Measurements from ENCODE around the gene C1orf159. TPM values are rescaled to one million over a fixed set of nuclear protein-coding genes. Genes with fewer than 3 reads are reported as not detected.
"Not testable (repeated sequence)": the region's sequence is repeated elsewhere in the genome, so short reads cannot be mapped to it uniquely, and the experiment has no call there.

C1orf159 gene
- total RNA-seq, 1 experiment from 2014 or later: 32.0 TPM

GRCh38 chr1:1072299-1072848, 43.5 kb downstream of the C1orf159 start:
- Histone ChIP-seq H3K4me3 (ENCODE audit: insufficient read depth, low read depth, low read length) (no peak overlapping the region), H3K27me3 (ENCODE audit: control insufficient read depth, insufficient read depth, low read length) (peaks cover 25% of the 10 kb centered on the region), H3K36me3 (replicated peaks; ENCODE audit: control insufficient read depth, insufficient read depth, low read length) (no peaks in the 10 kb centered on the region)
- no peak for DNase-seq

DNA sequence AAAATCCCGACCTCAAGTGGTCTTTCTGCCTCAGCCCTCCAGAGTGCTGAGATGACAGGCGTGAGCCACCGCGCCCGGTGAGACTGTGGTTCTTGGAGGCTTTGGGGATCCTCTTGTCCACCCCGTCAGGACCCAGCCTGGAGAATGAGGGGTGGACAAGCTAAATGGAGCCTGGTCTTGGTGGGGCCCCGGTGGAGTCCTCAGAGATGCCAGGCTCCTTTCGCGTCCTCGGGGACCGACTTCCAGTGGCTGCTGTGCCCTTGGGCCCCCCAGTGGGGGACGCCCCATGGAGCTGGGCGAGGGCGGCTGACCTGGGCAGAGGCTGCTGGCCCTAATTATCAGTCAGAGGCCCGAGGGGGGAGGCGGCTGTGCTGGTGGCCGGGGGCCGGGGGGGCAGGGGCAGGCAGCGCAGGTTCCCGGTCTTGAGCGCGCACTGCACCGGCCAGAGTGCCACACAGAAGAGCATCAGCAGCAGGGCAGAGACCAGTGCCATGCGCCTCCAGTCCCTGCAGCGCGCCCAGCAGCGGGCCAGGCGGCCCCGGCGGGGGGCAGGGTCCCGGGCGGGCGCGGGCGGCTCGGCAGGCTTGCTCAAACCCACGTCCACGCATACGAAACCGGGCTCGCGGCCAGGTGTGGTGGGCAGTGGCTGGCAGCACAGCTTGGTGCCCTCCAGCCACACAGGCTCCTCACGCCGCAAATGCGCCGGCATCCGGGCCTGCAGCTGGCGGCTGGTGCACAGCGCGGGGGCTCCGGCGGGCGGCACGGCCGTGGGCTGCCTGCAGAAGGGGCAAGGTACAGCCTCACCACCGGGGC, 44.2 kb downstream of the C1orf159 start:
- Histone ChIP-seq H3K36me3 (replicated peaks; ENCODE audit: control insufficient read depth, insufficient read depth, low read length) (no peaks in the 10 kb centered on the region), H3K4me3 (ENCODE audit: insufficient read depth, low read depth, low read length) (no peak overlapping the region), H3K27me3 (ENCODE audit: control insufficient read depth, insufficient read depth, low read length) (peaks cover 25% of the 10 kb centered on the region)
- DNase-seq: no peak

DNA sequence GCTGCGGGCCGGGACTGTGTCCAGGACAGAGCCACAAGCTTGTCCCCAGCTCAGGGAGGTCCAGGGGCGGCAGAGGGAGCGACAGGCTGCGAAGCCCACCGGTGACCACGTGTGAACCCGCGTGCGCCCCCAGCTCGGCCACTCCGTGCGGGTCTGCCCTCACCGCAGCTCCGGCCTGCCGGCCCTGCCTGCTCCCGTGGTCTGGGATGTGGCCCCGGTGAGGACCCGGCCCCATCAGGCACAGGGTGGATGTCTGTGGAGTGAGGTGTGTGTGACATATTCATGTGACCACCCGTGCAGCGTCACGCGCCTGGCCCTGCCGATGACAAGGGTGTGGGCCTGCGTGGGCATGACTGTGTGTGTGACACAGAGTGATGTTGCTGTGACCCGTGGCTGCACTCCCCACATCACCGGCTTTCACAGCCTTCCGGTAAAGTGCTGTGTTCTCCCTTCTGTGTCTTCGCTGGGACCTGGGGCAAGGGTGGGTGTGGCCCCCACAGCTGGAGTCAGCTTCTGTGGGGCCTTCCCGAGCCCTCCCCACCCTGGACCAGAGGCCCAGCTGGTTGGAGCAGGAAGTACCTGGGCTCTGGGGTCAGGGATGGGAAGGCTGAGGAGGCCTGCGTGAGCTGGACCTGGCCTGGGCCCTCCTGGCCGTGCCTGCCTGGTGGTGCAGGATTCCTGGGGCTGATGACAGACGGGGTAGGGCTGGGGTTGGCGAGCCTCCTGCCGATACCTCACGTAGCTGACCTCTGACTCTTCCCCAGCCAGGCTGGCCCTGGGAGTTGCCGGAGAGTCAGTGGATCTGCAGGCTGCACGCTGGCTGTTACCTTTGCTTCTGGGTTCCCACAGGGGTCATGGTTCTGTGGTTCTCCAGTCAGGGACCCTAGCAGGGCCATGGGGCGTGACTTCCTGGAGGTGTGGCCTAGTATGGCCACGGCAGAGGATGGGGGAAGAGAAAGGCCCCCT, 45.9 kb downstream of the C1orf159 start:
- DNase-seq: no peak

GRCh38 chr1:1069056-1069710, 46.7 kb downstream of the C1orf159 start:
- Histone ChIP-seq H3K36me3 (replicated peaks; ENCODE audit: control insufficient read depth, insufficient read depth, low read length) (no peaks in the 10 kb centered on the region), H3K4me3 (ENCODE audit: insufficient read depth, low read depth, low read length) (peak overlapping the region; percentile 80), H3K27me3 (ENCODE audit: control insufficient read depth, insufficient read depth, low read length) (peaks cover 25% of the 10 kb centered on the region)
- DNase-seq: peak; percentile 100

More for the DNA sequence above, 45.9 kb downstream of the C1orf159 start:
- H3K4me3 ChIP-seq (ENCODE audit: insufficient read depth, low read depth, low read length): peak overlapping the region; percentile 80
- no peaks in the 10 kb centered on the region for H3K36me3 ChIP-seq (replicated peaks; ENCODE audit: control insufficient read depth, insufficient read depth, low read length)
- H3K27me3 ChIP-seq (ENCODE audit: control insufficient read depth, insufficient read depth, low read length): peaks cover 23% of the 10 kb centered on the region

GRCh38 chr1:1068517-1069055, 47.3 kb downstream of the C1orf159 start:
- Histone ChIP-seq H3K36me3 (replicated peaks; ENCODE audit: control insufficient read depth, insufficient read depth, low read length) (no peaks in the 10 kb centered on the region), H3K27me3 (ENCODE audit: control insufficient read depth, insufficient read depth, low read length) (peaks cover 26% of the 10 kb centered on the region), H3K4me3 (ENCODE audit: insufficient read depth, low read depth, low read length) (peak overlapping the region; percentile 80)
- no peak for DNase-seq

GRCh38 chr1:1067860-1068516, 47.9 kb downstream of the C1orf159 start:
- Histone ChIP-seq H3K36me3 (replicated peaks; ENCODE audit: control insufficient read depth, insufficient read depth, low read length) (no peaks in the 10 kb centered on the region), H3K4me3 (ENCODE audit: insufficient read depth, low read depth, low read length) (peak overlapping the region; percentile 80), H3K27me3 (ENCODE audit: control insufficient read depth, insufficient read depth, low read length) (peaks cover 32% of the 10 kb centered on the region)
- DNase-seq: no peak

GRCh38 chr1:1067284-1067859, 48.5 kb downstream of the C1orf159 start:
- DNase-seq: no peak
- Histone ChIP-seq H3K4me3 (ENCODE audit: insufficient read depth, low read depth, low read length) (no peak overlapping the region), H3K36me3 (replicated peaks; ENCODE audit: control insufficient read depth, insufficient read depth, low read length) (no peaks in the 10 kb centered on the region), H3K27me3 (ENCODE audit: control insufficient read depth, insufficient read depth, low read length) (peaks cover 38% of the 10 kb centered on the region)

DNA sequence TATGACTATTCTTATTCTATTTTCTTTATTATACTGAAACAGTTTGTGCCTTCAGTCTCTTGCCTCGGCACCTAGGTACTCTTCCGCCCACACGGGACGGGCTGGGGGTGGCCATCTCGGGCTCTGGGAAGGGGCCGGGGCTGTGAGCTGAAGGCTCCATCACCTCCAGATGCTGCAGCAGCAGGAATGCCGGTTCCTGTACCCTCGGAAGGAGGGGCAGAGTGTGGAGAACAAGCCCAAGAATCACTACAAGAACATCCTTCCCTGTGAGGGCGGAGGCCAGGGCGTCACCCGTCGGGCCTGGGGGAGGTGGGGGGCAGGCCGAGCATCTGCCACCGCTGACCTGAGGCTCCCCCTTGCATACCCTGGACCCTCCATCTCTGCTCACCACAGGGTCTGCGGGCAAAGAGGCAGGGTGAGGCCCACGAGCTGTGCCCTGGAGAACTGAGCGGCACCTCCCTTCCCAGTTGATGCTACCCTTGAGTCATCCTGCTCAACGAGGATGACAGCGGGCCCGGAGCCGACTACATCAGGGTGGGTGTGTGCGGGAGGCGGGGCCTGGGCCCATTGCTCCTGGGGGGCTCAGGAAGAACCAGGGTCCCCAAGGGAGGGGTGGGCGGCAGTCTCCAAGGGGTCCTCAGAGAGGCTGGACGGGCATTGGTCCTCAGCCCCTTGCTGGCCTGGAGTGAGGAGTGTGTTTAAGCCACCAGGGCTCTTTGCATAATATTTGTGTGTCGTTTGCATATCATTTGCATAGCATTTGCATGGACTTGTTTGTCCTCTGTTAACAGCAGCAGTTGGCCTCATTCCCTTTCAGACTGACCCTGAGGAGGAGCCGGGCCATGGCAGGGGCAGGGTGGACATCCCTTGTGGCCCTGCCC, 49.2 kb downstream of the C1orf159 start:
- Histone ChIP-seq H3K4me3 (ENCODE audit: insufficient read depth, low read depth, low read length) (no peak overlapping the region), H3K27me3 (ENCODE audit: control insufficient read depth, insufficient read depth, low read length) (peaks cover 43% of the 10 kb centered on the region), H3K36me3 (replicated peaks; ENCODE audit: control insufficient read depth, insufficient read depth, low read length) (no peaks in the 10 kb centered on the region)
- no peak for DNase-seq

- not testable (repeated sequence) for DNase-seq; H3K36me3 ChIP-seq (replicated peaks; ENCODE audit: control insufficient read depth, insufficient read depth, low read length); H3K4me3 ChIP-seq (ENCODE audit: insufficient read depth, low read depth, low read length)
- H3K27me3 ChIP-seq (ENCODE audit: control insufficient read depth, insufficient read depth, low read length): peaks cover 48% of the 10 kb centered on the region
Measured at GRCh38 chr1:1065940-1066304, 50.0 kb downstream of the C1orf159 start.

- no peaks in the 10 kb centered on the region for H3K36me3 ChIP-seq (replicated peaks; ENCODE audit: control insufficient read depth, insufficient read depth, low read length)
- no peak overlapping the region for H3K4me3 ChIP-seq (ENCODE audit: insufficient read depth, low read depth, low read length)
- no peak for DNase-seq
- H3K27me3 ChIP-seq (ENCODE audit: control insufficient read depth, insufficient read depth, low read length): peaks cover 51% of the 10 kb centered on the region
Measured at GRCh38 chr1:1065265-1065939, 50.5 kb downstream of the C1orf159 start.

GRCh38 chr1:1063945-1064831, 51.7 kb downstream of the C1orf159 start:
- no peak overlapping the region for H3K4me3 ChIP-seq (ENCODE audit: insufficient read depth, low read depth, low read length)
- peaks cover 48% of the 10 kb centered on the region for H3K27me3 ChIP-seq (ENCODE audit: control insufficient read depth, insufficient read depth, low read length)
- DNase-seq: peak; percentile 98
- no peaks in the 10 kb centered on the region for H3K36me3 ChIP-seq (replicated peaks; ENCODE audit: control insufficient read depth, insufficient read depth, low read length)
